ENCODE measurements around the gene SERAC1.
"Not testable (repeated sequence)": the region's sequence is repeated elsewhere in the genome, so short reads cannot be mapped to it uniquely, and the experiment has no call there.

DNA sequence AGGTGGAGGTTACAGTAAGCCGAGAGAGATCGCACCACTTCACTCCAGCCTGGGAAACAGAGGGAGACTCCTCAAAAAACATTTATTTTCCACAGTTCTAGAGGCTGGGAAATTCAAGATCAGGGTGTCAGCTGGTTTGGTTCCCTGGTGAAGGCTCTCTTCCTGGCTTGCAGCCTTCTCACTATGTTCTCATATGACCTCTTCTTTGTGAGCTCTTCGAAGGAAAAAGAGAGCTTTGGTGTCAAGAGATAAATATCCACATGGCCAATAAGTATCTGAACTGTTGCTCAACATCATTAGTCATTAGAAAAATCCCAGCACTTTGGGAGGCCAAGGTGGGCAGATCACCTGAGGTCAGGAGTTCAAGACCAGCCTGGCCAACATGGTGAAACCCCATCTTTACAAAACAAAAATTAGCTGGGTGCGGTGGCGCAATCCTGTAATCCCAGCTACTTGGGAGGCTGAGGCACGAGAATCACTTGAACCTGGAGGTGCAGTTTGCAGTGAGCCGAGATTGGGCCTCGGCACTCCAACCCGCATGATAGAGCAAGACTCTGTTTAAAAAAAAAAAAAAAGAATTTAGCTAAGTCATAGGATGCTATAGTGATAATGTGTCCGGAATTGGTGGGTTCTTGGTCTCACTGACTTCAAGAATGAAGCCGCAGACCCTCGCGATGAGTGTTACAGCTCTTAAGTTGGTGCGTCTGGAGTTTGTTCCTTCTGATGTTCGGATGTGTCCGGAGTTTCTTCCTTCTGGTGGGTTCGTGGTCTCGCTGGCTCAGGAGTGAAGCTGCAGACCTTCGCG, 40.4 kb upstream of the SERAC1 start:
- TF ChIP-seq, protein P1, sequence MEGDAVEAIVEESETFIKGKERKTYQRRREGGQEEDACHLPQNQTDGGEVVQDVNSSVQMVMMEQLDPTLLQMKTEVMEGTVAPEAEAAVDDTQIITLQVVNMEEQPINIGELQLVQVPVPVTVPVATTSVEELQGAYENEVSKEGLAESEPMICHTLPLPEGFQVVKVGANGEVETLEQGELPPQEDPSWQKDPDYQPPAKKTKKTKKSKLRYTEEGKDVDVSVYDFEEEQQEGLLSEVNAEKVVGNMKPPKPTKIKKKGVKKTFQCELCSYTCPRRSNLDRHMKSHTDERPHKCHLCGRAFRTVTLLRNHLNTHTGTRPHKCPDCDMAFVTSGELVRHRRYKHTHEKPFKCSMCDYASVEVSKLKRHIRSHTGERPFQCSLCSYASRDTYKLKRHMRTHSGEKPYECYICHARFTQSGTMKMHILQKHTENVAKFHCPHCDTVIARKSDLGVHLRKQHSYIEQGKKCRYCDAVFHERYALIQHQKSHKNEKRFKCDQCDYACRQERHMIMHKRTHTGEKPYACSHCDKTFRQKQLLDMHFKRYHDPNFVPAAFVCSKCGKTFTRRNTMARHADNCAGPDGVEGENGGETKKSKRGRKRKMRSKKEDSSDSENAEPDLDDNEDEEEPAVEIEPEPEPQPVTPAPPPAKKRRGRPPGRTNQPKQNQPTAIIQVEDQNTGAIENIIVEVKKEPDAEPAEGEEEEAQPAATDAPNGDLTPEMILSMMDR (IDR thresholded peaks at IDR 0.05), result not testable (repeated sequence)
- not testable (repeated sequence) for TF ChIP-seq POLR2A (IDR thresholded peaks at IDR 0.05)
